ENCODE results near the gene ADAM10.

The ADAM10 gene

DNA sequence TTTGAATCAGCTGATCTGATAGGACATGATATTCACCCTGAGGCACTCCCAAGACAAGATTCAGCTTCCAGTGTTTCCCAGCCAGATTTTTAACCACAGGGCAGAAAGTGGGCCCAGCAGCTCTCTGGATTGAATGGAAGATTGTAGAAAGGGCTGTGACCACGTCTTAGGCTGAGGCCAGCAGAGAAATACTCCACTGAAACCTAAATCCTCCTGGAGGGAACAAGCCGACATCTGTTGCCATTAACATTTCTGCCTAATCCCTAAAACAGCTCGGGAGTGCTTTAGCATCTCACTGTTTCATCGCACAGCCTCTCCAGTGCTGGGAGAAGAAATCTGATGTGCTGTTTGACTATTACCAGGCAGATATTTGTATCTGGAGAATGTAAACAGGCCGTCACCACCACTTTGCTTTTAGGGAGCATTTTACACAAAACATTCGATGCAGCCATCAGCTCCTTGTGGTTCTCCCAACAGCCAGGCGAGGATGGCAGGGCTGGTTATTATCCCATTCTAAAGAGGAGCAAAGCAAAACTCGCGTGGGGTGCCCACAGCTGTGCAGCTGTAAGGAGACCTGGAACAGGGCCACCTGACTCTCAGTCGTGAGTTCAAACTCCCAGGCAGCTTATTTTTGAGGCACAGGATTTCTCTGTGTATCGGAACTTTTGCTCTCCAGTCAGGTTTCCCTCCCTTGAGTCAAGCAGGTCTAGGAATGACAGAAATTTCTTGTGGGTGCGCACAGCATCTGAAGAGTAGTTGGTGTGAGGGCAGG lies 200.3 kb downstream of the ADAM10 start:
- no peak for DNase-seq

- no peak for DNase-seq
Measured at GRCh38 chr15:58548308-58549012, 201.0 kb downstream of the ADAM10 start.

DNA sequence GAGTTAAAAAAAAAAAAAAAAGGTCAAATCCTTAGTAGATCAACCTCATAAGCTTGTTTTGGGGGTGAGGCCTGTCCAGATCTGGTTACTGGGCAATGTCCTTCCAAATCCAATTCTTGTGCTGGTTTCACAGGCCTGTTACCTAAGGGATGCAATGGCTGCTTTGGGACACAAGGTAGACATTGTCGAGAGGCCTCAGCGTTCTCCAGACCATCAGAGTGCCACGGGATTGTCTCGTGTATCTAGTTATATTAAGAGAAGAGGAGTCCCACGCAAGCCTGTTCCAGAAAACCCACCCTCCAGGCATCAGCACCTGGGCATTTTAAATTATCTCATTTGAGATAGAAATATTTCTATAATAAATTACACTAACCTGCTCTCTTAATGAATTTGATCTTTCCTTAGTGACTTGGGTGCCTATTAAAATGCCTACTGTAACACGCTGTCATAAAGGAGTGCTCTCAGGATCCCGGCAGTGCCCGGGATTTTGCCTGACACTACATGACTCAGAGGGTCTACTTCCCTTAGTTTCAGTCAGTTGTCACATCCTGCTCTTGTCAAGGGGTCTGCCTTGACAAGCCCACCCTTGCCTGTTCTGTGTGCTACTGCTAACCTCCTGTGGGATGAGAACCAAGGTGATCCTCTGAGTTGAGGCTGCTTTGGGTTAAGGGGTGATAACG lies 201.7 kb downstream of the ADAM10 start:
- no peak for DNase-seq

- no peak for DNase-seq
Measured at GRCh38 chr15:58546635-58547627, 202.6 kb downstream of the ADAM10 start.

- no peak for DNase-seq
Measured at GRCh38 chr15:58546066-58546591, 203.4 kb downstream of the ADAM10 start.

- no peak for DNase-seq
Measured at GRCh38 chr15:58545307-58546065, 204.0 kb downstream of the ADAM10 start.

DNA sequence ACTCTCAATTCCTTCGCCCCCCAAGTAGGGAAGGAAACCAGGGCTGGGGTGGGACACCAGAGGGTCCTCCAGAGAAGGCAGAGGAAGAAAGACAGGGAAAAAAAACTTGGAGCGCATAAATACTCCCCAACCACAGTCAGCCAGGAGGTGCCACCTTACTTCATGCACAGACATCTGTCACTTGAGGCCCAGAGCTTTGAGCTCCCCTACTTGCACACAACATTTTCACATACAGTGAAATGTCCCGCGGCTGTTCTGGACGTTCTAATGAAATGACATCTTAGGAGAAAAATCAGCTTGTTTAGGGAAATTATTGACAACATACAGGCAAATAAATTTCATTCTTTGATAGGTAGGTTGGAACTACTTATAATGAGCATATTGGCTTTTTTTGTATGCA lies 204.8 kb downstream of the ADAM10 start:
- DNase-seq, result no peak

GRCh38 chr15:58543664-58544335 lies 205.7 kb downstream of the ADAM10 start:
- DNase-seq, result no peak

DNA sequence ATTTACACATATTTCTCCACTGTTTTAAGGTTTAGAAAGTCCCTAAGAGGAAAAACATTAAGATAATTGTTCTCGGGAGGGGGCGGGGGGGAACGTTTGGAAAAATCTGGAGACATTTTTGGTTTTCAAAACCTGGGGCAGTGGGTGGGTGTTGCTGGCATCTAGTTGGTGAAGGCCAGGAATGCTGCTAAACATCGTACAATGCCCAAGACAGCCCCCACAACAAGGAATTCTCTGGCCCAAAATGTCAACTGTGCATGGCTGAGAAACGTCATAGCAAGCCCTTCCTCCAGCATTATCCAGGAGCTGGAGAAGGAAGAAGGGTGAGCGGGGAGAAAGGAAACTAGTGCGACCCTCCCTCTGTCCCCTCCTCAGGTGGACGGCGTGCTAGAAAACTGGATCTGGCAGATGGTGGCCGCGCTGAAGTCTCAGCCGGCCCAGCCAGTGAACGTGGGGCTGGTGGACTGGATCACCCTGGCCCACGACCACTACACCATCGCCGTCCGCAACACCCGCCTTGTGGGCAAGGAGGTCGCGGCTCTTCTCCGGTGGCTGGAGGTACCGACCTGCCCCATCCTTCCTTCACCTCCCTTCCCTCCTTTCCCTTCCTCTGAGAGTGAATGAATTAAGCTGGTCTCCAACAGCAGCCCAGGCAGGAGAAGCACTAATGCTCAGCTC lies 208.0 kb downstream of the ADAM10 start:
- no peak for DNase-seq

GRCh38 chr15:58539548-58539947 lies 210.0 kb downstream of the ADAM10 start:
- no peak for DNase-seq

GRCh38 chr15:58538901-58539300 lies 210.6 kb downstream of the ADAM10 start:
- no peak for DNase-seq
